HG03060 (cell line): Measurements from ENCODE around the gene RETREG3.
A peak's percentile ranks its signal among the peaks of the same experiment; 100 is the strongest.

Source experiments
- ATAC-seq: cut with Tn5 transposase; IDR thresholded peaks from one replicate; pipeline ENCODE4 v1.9.1; 2021; ENCODE audit warnings: low read depth, moderate number of reproducible peaks; ENCODE audit not compliant: unreplicated experiment

Gene RETREG3

GRCh38 chr17:42536372-42537155 lies 72.6 kb downstream of the RETREG3 start:
- peak; percentile 28 for ATAC-seq

GRCh38 chr17:42536048-42536371 lies 73.2 kb downstream of the RETREG3 start, which contains the start of gene NAGLU:
TSS of gene NAGLU (plus strand) at chr17:42536241. CDS start at chr17:42536273, 32 bp downstream.
- peak; percentile 50 for ATAC-seq

GRCh38 chr17:42535155-42536047 lies 73.8 kb downstream of the RETREG3 start:
- no peak for ATAC-seq

GRCh38 chr17:42531455-42532354 lies 77.5 kb downstream of the RETREG3 start:
- ATAC-seq, result no peak

GRCh38 chr17:42530952-42531454 lies 78.2 kb downstream of the RETREG3 start:
- ATAC-seq, result no peak
